SK-N-MC (cell line): ENCODE measurements around the gene CAVIN1.
"Not testable (repeated sequence)": the region's sequence is repeated elsewhere in the genome, so short reads cannot be mapped to it uniquely, and the experiment has no call there.

Source experiments
- EZH2 ChIP-seq: fragments of 200-600 bp; sonication (generic); IDR thresholded peaks from one replicate; pipeline ENCODE4 v1.6.1; 2017; ENCODE audit warnings: antibody characterized with exemption
- POLR2AphosphoS5 ChIP-seq: IDR thresholded peaks from 2 replicates; pipeline ENCODE4 v1.6.1; 2012; ENCODE audit warnings: mild to moderate bottlenecking, low read depth, low read length, borderline replicate concordance

DNA sequence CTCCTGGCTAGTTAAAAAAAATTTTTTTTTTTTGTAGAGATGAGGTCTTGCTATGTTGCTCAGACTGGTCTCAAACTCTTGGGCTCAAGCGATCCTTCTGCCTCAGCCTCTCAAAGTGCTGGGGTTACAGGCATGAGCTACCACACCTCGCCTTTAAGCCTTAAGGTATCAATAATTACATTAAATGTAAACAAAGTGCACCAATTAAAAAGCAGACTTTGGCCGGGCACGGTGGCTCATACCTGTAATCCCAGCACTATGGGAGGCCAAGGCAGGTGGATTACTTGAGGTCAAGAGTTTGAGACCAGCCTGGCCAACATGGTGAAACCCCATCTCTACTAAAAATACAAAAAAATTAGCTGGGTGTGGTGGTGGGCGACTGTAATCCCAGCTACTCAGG, 28.2 kb upstream of the CAVIN1 start:
- not testable (repeated sequence) for TF ChIP-seq EZH2, POLR2AphosphoS5
